UCSD-AML1 (cell line): ENCODE results near the gene CARF.
"Not testable (repeated sequence)": the region's sequence is repeated elsewhere in the genome, so short reads cannot be mapped to it uniquely, and the experiment has no call there.

ENCODE experiments used
- DNase-seq: peaks from one replicate; lab custom pipeline; 2025; ENCODE audit not compliant: unreplicated experiment; lab: John Stamatoyannopoulos, UW

CARF gene

GRCh38 chr2:202911512-202912341, at the start of gene CARF, which contains the start of gene WDR12:
CARF (plus strand) TSS chr2:202912275; CDS start chr2:202941903, 29,628 bp downstream.
WDR12 (minus strand) TSS chr2:202911673; CDS start chr2:202911476, 197 bp downstream.
- peak; percentile 89 for DNase-seq

- peak; percentile 63 for DNase-seq
These were observed 41.4 kb upstream of the CARF start for GRCh38 chr2:202870431-202871299.

- peak; percentile 75 for DNase-seq
These were observed 40.6 kb upstream of the CARF start, which contains the start of gene ICA1L for GRCh38 chr2:202871300-202872141. ICA1L (minus strand) TSS chr2:202871766; CDS start chr2:202829009, 42,757 bp downstream.

- no peak for DNase-seq
These were observed 34.4 kb upstream of the CARF start for GRCh38 chr2:202877699-202878098.

- DNase-seq = no peak
These were observed 30.5 kb upstream of the CARF start for GRCh38 chr2:202881570-202881969.

- DNase-seq = no peak
These were observed 27.9 kb upstream of the CARF start for GRCh38 chr2:202883987-202884675.

- DNase-seq = no peak
These were observed 26.9 kb upstream of the CARF start for GRCh38 chr2:202885190-202885589.

GRCh38 chr2:202905507-202905906, 6.6 kb upstream of the CARF start:
- DNase-seq = not testable (repeated sequence)

GRCh38 chr2:202908186-202908585, 3.9 kb upstream of the CARF start:
- DNase-seq = no peak

- DNase-seq = no peak
These were observed 2.5 kb upstream of the CARF start for GRCh38 chr2:202909394-202910192.

GRCh38 chr2:202910250-202910649, 1.8 kb upstream of the CARF start:
- not testable (repeated sequence) for DNase-seq

GRCh38 chr2:202910698-202911097, 1.4 kb upstream of the CARF start:
- DNase-seq = no peak

- DNase-seq = no peak
These were observed 918 bp upstream of the CARF start for GRCh38 chr2:202911203-202911511.

- DNase-seq = not testable (repeated sequence)
These were observed 497 bp downstream of the CARF start for GRCh38 chr2:202912342-202913201.

GRCh38 chr2:202918860-202919259, 6.8 kb downstream of the CARF start:
- DNase-seq = no peak

- no peak for DNase-seq
These were observed 20.5 kb downstream of the CARF start for GRCh38 chr2:202932425-202933138.

GRCh38 chr2:202933139-202933510, 21.1 kb downstream of the CARF start:
- DNase-seq = no peak

- no peak for DNase-seq
These were observed 21.9 kb downstream of the CARF start for GRCh38 chr2:202933958-202934357.
